SHP77 (cell line): Measurements from ENCODE around the gene SEC16A.
"Not testable (repeated sequence)": the region's sequence is repeated elsewhere in the genome, so short reads cannot be mapped to it uniquely, and the experiment has no call there.

Experiments
- DNase-seq, 2 experiments: peaks; one replicate each; lab custom pipeline; 2025; lab: John Stamatoyannopoulos, UW

Gene SEC16A

GRCh38 chr9:136419092-136419420, 63.8 kb downstream of the SEC16A start:
- DNase-seq = no peak

GRCh38 chr9:136418182-136419091, 64.4 kb downstream of the SEC16A start:
- no peak for DNase-seq

- no peak for DNase-seq
Observed at GRCh38 chr9:136416914-136417313, 65.9 kb downstream of the SEC16A start.

- no peak for DNase-seq
Observed at GRCh38 chr9:136416427-136416826, 66.4 kb downstream of the SEC16A start.

GRCh38 chr9:136412962-136413361, 69.9 kb downstream of the SEC16A start:
- DNase-seq = no peak

GRCh38 chr9:136411378-136411777, 71.5 kb downstream of the SEC16A start:
- DNase-seq = no peak

- peak; percentile 77 to 84 for DNase-seq
Observed at GRCh38 chr9:136410500-136411287, 72.1 kb downstream of the SEC16A start, which contains the start of the genes ENTR1 and PMPCA. Gene ENTR1 (minus strand): TSS chr9:136410614. CDS start chr9:136410397, 217 bp downstream. Gene PMPCA (plus strand): TSS chr9:136410658. CDS start chr9:136410669, 11 bp downstream.

GRCh38 chr9:136409557-136410455, 73.0 kb downstream of the SEC16A start:
- DNase-seq = no peak

- DNase-seq = no peak
Observed at GRCh38 chr9:136407911-136408310, 74.9 kb downstream of the SEC16A start.

GRCh38 chr9:136407061-136407460, 75.8 kb downstream of the SEC16A start:
- DNase-seq = not testable (repeated sequence)

GRCh38 chr9:136405904-136406303, 76.9 kb downstream of the SEC16A start:
- not testable (repeated sequence) for DNase-seq

- no peak for DNase-seq
Observed at GRCh38 chr9:136405481-136405880, 77.4 kb downstream of the SEC16A start.

GRCh38 chr9:136404801-136405136, 78.1 kb downstream of the SEC16A start:
- DNase-seq = no peak

GRCh38 chr9:136403915-136404800, 78.7 kb downstream of the SEC16A start:
- no peak for DNase-seq

- DNase-seq = no peak
Observed at GRCh38 chr9:136403538-136403914, 79.3 kb downstream of the SEC16A start.

GRCh38 chr9:136402067-136402466, 80.8 kb downstream of the SEC16A start:
- DNase-seq = no peak

- no peak for DNase-seq
Observed at GRCh38 chr9:136401173-136401922, 81.5 kb downstream of the SEC16A start.

- peak; percentile 78 to 80 for DNase-seq
Observed at GRCh38 chr9:136400038-136400834, 82.6 kb downstream of the SEC16A start, which contains the start of gene SNAPC4. Gene SNAPC4 (minus strand): TSS chr9:136400170. CDS start chr9:136398428, 1,742 bp downstream.
